ENCODE measurements around the gene ADCYAP1R1. TPM values are rescaled to one million over a fixed set of nuclear protein-coding genes. Genes with fewer than 3 reads are reported as not detected.

Gene ADCYAP1R1
- total RNA-seq, 1 donor from 2014 or later: 8.3 TPM

DNA sequence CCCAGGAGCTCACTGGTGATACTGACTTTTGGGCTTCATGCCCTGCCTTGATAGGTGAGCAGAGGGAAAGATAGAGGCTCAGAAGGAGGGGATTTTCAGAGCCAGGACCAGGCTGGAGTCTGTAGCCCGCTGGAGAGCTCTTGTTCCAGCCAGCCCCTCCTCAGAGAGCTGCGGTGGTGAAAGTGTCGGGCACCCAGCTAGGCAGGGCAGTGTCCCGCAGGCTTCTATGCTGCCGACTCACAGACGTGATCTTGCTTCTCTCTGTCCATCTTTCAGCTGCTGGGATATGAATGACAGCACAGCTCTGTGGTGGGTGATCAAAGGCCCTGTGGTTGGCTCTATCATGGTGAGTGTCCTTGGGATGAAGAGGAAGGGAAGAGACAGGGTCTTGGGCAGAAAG, 35.2 kb downstream of the ADCYAP1R1 start:
- DNase-seq: no peak

DNA sequence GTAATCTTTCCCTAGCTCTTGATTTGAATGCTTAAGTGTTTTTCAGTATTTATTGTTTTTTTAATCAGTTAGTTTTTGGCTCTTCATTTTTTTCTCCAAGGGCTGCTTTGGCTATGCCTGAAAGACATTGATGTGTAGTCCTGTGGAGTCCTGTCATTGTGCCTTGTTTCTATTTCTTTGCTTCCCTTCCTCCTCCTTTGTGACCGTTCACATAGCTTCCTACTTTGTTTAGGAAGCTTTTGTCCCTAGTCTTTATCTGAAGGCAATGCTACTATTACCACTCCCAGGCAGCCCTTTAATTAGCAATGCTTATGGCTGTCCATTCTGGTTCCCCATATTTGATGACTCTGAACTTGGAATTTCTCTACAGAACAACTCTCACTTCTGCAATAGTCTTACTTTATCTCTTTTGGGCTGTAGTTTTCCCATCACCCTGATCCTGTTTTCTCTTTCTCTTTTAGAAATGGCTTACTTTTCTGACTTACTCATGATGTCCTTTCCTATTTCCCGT, 39.9 kb downstream of the ADCYAP1R1 start:
- DNase-seq: no peak

DNA sequence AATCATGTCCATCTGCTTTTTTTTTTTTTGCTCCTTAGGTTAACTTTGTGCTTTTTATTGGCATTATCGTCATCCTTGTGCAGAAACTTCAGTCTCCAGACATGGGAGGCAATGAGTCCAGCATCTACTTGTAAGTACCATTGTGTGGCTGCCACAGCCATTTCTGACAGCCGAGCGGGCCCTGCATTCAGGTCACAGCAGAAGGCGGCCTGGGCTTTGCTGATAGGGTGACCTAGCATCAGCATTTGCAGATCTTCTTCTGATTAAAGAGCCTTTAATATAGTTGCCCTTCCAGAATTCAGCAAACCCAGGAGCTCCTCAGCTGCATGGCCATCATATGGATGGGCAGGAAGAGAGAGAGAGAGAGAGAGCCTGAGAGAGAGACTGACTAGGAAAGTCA, 40.5 kb downstream of the ADCYAP1R1 start:
- DNase-seq: no peak

DNA sequence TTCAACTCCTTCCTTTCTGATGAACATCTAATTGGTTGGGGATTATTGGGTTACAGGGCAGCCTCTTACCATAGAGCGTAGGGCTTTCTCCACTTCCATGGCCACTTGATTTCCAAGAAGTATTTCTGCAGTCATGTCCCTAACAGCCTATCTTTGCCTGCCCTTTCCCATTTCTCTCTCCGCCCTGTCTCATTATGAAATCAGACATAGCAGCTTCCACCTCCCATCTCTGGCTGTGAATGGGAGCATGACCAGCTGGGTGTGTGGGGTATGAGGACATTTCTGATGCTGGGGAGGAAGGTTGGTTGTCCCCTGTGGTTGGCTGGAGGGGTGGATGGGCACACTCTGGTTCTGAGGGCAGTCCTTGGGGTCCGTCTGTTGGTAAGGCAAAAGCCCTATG, 41.2 kb downstream of the ADCYAP1R1 start:
- DNase-seq: no peak

DNA sequence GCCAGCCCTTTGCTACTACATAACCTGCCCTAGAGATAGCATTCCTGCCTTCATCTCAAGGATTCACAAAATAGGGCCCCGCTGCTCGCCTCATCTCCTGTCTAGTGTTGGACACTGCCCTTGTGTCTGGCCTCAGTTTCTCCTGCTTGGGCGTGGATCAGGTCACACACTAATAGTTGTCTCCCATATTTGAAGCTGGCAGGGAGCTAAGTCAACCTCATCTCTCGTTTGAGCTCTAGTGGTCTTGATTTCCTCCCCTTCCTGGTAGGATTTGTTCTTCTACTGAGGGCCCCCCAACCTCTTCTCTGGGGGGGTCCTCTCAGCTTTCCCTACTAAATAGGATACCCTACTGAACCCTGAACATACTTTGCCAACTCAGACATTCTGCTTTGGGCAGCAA, 42.2 kb downstream of the ADCYAP1R1 start:
- DNase-seq: no peak

DNA sequence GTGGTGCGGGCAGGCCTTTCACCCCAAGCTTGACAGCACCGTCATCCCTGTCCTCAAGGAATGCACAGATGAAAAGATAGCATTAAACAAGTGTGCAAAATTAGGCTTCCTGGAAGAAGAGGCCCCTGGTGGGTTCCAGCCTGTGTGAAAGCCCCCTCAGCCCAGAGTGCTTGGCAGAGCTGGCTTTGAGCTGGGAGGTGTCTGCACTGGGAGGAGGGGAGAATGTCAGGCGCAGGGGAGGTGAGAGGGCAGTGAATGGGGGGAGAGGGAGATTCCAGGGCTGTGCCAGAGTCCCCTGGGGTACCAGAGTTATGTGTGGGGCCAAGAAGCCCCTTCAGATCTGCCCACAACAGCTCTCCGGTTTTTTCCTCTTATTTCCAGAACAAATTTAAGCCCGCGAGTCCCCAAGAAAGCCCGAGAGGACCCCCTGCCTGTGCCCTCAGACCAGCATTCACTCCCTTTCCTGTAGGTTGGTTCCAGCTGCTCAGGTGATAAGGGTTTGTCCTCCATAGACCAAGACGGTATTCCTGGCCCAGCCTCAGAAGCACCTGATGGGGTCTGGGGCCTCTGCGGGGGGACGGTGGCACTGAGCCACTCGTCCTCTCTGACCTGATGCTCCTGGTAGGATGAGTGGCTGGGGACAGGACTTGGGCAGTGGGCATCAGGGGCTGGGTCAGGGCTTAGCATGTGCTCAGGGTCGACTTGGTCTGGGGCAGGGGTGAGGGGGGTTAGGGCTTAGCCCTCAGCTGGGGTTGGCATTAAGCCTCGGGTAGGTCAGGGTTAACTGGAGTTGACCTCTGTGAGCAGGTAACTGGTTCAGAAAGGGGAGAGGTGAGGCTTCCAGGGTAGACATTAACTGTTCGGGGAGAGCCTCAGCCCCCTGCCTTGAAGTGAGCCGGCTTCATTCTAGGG, 43.4 kb downstream of the ADCYAP1R1 start:
- DNase-seq: no peak

DNA sequence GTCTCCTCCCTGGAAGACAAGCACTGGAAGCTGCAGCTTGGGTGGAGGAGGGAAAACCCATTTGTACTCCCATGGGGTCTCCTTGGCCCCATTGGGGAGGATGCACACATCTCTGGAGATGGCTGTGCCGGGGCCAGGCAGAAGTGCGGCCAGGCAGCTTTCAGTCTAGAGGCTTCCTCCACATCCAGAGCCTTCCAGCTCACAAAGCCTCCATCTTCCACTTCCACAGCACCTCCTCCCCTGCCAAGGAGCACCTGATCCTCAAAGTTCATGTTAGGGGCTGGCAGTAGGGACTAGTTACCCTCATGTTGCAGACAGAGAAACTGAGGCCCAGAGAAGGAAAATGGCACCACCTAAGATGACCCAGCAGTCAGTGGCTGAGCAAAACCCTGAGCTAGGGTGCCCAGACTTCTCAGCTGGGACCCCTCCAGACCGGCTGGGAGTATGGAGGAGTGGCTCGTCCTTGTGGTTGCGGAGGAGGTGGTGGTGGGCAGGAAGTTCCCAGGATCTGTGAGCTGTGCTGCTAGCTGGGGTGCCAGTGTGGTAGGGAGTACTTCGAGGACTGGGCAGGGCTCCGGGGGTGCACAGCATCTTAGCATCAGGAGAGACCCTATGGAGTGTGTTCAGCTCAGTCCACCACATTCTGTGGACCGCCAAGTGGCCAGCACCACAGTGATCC, 44.2 kb downstream of the ADCYAP1R1 start:
- DNase-seq: no peak

DNA sequence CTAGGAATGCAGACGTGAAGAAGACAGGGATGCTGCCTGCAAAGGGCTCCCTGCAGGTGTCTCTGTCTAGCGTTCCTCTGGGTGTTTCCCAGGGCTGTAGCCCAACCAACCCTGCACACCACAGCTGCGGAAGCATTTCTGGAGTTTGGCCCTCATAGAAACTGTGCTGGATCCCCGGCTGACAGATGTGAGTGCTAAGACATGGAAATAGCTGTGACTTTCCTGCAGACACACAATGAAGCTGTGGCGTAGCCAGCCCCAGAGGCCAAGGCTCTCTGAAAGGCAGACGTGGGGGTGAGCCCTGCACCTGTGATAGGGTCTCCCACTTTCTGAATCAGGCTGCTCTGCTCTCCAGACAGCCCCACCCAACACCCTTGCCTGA, 44.8 kb downstream of the ADCYAP1R1 start:
- DNase-seq: peak; percentile 81

DNA sequence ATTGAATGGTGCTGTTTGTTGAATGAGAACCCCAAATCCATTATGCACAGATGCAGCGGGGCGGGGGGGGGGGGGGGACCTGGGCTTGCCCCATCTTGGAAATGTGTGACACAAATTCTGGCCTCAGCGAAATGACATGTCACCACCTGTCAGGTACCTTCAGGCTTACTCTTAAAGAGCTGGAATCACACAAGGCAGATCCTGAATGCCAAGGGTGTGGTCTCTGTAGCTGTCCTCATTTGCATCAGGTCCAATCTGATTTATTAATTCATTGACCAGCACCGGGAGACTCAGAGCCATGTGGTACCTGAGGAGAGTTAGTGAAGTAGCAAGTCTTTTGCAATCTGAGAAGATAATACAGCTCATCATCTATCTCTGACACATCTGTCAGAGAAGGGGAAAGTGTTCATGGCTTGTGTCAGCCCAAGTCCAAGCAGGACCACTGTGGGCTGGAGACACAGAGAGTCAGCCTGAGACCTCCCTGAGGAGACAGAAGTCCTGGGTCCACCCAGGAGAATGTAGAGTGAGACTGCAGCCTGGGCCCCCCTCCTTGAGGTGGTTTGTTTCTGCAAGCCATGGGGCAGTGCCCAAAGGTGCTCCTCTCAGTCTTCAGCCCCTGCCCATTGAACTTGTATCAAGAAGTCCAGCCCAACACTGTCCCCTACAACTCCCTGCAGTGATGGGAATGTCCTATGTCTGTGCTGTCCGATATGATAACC, 46.7 kb downstream of the ADCYAP1R1 start:
- DNase-seq: no peak

DNA sequence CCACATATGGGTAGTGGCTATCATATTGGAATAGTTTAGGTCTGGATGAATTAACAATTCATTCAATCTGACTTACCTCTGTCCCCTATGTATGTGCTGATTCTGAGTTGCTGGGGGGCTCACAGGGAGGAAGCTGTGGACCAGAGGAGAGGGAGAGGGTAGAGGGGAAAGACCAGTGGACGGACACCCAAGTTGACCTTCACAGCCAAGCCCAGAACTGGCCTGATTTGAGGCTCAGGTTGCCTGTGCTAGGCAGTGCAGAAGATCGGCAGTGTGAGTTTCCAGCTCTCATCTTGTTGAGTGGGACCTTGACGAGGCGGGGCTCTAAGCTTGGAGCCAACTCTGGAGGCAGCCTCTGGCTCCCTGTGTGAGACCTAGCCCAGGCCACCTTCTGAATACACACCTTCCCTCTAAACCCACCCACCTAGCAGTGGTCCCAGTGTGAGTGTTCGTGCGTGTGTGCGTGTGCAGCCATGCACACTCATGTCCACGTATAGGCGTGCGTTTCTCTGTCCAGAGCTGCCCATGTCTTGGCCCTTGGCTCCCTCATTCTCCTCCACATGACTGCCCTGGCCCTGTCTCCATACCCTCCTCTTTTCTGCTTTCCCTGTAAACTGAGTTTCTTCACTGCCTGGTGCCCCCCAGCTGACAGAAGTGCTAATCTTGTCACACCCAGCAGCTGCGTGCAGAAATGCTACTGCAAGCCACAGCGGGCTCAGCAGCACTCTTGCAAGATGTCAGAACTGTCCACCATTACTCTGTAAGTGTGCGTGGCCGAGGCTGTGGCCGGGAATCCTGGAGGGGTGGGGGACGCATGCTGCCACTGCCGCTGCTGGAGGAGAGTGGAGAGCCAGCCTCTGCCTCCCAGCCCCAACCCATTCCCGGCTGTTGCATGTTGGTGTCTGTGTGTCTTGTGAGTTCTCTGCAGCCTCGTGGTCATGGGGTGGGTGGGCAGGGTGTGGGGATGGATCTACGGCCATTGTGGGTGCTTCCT, 47.6 kb downstream of the ADCYAP1R1 start:
- DNase-seq: no peak

DNA sequence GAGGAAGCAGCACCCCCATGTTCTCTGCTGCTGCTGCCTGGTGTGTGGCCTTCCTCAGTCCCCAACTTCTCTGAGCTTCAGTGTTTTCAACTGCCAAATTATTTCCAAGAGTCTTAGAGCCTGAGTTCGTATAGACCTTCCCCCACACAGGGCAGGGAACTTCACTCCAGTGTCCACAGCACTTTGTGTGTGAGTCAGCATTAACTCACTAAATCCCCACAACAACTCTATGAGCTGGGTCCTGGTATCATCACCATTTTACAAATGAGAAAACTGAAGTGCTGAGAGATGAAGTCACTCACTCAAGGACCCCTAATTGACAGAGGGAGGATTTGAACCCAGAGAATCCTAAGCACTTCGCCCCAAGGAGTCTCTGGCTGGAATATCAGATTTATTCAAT, 48.3 kb downstream of the ADCYAP1R1 start:
- DNase-seq: no peak

DNA sequence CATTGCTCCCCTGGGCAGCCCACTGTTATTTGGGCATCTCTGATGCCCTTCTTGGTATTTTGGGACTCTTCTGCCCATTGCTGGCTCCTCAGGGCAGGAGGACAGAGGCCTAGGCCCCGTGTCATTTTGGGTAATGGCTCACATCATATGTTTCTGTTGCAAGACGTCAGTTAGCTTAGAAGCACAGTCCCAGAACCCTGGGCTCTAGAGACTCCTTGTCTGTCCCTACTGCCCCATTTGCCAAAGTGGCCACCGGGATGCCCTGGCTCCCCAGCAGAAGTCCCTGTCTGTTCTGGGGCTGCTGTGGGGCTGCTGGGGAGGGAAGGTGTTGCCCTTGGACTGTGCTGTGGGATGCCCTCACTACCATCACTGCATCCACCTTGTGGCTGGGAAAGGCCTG, 48.8 kb downstream of the ADCYAP1R1 start:
- no peak for DNase-seq

DNA sequence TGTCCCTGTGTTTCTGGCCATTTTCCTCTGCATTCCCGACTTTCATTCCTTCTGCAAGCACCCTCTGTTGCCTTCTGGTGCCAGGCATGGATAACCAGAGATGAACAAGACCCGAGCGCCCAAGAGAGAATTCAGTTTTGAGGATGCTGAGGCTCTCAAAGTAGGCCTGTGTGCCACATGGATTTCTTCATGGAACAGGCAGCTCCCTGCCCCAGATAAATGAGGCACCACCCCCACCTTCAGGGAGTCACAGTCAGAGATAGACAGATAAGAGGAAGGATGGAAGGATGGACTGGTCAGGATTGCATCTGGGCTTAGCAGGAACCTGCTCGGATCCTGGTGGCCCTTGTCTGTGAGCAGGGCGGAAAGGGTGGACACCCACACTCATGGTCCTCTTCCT, 49.4 kb downstream of the ADCYAP1R1 start:
- no peak for DNase-seq

DNA sequence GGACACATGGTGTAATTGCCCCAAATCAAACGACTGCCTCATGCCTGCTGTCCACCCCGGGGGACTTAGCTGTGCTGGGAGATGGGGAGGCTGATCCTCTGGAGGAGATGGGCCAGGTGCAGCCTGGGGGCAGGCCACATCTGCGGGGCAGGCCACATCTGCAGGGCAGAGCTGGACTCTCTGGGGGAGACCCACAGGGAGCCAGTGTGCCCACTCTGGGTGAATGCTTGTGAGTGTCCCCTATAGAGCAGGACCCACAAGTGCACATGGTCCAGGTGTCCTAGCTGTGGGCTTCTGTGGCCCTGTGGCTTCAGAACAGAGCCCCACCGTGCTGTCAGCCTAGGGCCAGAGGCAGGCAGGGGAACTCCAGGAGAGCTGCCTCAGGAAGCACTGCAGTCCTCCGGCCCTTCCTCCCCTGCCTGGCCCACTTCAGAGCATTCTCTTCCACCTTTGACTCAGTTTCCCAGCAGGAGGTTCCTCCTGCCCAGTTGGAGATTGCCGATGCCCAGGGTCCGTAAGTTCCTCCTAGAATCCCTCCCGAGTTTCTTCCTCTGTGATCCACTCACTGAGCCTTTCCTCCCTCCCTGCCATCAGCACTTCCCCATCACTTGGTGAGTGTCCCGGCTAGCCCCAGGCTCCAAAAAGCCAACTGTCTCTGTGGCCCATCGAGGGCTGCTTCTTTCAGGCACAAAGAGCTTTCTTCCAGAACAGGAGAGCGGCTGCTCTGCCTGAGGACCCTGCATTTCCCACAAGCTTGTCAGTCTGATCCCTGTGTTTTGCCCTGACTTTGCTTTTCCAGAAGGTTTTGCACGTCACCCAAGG, 50.3 kb downstream of the ADCYAP1R1 start:
- no peak for DNase-seq

DNA sequence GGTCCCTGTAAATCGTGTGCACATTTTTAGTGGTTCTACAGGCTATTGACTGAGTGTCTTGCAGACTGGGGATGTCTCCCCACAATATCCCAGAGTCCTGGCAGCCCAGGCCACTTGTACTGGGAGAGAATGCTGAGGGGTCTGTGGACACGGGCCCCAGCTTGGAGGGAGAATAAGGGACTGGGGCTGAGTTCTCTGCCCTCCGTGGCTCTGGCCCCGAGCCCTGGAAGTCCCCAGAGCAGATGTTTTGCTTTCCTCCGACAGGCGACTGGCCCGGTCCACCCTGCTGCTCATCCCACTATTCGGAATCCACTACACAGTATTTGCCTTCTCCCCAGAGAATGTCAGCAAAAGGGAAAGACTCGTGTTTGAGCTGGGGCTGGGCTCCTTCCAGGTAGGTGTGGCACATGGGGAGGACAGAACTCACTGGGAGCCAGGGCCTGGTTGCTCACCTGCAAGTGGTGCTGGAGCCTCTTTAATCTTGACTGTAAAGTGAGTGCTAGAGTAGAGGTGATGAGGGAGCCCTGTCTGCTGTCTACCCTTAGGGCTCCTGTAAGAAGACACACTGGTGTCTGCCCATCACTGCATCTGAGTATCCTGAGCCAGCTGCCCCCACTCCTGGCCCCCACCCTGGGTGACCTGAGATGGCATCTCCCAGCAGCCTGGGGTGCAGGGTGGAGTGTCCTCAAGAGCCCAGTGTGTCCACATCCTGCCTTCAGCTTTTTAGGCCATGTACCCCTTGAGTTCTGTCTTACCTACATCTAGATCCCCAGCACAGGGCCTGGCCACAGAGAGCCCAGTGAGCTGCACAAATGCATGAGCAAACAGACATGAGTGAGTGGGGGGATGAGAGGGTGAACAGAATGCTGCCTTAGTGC, 51.1 kb downstream of the ADCYAP1R1 start:
- DNase-seq: no peak

DNA sequence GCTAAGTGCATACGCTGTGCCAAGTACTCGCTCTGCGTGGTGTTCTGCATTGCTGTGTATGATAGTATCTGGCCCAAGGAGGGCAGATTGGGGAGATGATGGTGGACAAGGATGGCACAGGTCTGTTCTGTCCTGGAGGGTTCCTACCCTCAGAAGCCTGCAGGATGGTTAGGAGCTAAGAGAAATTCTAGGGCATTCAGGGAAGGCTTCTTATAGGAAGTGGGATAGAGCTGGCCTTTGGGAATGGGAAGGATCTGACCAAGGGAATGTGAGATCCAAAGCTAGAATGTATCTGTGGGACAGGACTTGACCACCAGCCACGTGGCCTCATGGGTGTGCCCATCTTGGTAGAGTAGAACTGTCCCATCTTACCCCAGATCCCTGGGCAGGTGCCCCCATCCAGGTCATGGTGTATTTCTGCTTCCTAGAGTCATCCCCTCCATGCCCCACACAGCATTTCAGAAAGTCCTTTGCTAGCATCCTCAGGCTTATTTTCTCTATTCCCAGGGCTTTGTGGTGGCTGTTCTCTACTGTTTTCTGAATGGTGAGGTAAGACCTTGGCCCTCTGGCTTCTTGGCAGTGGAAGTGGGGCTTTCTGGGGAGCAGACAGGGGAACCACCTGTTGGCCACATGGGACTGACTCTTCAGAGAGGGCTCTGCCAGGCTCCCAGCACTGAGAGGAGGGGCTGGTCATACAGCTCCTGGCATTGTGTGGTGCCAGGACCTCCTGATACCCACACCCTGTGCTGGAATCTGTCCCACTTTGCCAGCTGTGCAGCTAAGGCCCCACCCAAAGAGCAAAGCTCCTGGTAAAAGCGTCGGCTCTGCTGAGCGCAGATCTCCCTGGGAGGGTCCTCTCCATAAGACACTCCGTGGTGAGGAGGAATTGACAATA, 52.5 kb downstream of the ADCYAP1R1 start:
- DNase-seq: peak; percentile 90

DNA sequence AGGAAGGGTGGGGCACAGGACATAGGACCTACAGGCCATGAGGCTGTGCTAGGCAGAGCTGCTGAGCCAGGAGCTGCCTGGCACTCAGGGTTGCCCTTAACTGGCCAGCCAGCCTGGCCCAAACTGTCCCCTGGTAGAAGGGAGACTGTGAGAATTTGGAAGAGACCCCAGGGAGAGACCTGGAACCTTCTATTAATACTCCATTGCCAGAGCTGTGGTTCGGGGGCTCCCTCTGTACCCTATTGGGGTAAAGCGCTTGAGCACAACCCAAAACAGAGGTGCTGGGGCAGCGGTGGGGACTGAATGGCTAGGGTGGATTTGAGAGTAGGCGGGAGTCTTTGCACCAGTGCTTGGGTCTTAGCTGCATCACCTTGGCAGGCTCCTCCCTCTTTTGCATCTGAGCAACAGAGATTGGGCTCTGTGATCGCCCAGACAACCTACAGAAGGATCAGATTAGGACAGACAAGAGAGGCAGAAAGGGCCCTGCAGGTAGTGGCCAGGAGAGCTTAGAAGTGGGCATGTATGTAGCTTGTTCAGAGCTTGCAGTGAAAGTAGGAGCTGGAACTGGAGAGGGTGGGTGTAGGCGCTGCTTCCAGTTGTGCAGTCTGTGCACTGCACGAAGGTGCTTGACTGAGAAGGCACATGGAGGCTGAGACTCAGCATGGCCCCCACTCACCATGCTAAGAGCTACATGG, 53.3 kb downstream of the ADCYAP1R1 start:
- no peak for DNase-seq
